ENCODE data around the gene PLEKHG1. TPM values are rescaled to one million over a fixed set of nuclear protein-coding genes. Genes with fewer than 3 reads are reported as not detected.

Gene PLEKHG1
- total and polyA plus RNA-seq, 2 experiments from 2014 or later, result 0.89 to 2.5 TPM

GRCh38 chr6:150610584-150610983 lies 10.9 kb downstream of the PLEKHG1 start (continued):
- no peak for TF ChIP-seq ZNF462 (CRISPR knock-in tag; IDR thresholded peaks at IDR 0.05)
- no peak for TF ChIP-seq REST (IDR thresholded peaks at IDR 0.05; ENCODE audit: unreplicated experiment)
- TF ChIP-seq JUNB (IDR thresholded peaks at IDR 0.05; ENCODE audit: unreplicated experiment), result no peak
- TF ChIP-seq NANOG (IDR thresholded peaks at IDR 0.05; ENCODE audit: borderline replicate concordance), result no peak

GRCh38 chr6:150613269-150613668 lies 13.6 kb downstream of the PLEKHG1 start:
- no peaks in the 10 kb centered on the region for H3K79me2 ChIP-seq (replicated peaks; ENCODE audit: insufficient read depth)
- ATAC-seq (no peak), DNase-seq (ENCODE audit: low spot score) (no peak)
- Mint-ChIP-seq H3K36me3 (ENCODE audit: low read depth) (no peaks in the 10 kb centered on the region), H3K27ac (no peak overlapping the region), H3K27me3 (ENCODE audit: insufficient read depth, low read depth, poor library complexity) (no peaks in the 10 kb centered on the region), H3K4me1 (peaks cover 9% of the 10 kb centered on the region), H3K9me3 (no peaks in the 10 kb centered on the region), H3K4me3 (no peak overlapping the region)
- no peak overlapping the region for H3K4me2 ChIP-seq
- no peaks in the 10 kb centered on the region for H4K20me1 ChIP-seq (replicated peaks; ENCODE audit: insufficient read depth)
- no peaks in the 10 kb centered on the region for H3K36me3 ChIP-seq (ENCODE audit: insufficient read depth)
- H3F3A ChIP-seq (replicated peaks; ENCODE audit: low read depth), result no peaks in the 10 kb centered on the region
- H3K9me2 ChIP-seq (ENCODE audit: insufficient read depth), result 0 out of 2 replicates have a peak, but pooled peaks cover 5% of the 10 kb centered on the region
- TF ChIP-seq NANOG (IDR thresholded peaks at IDR 0.05; ENCODE audit: borderline replicate concordance) (no peak), ZNF331 (CRISPR knock-in tag; IDR thresholded peaks at IDR 0.05; ENCODE audit: low read depth) (no peak), JUNB (IDR thresholded peaks at IDR 0.05; ENCODE audit: unreplicated experiment) (no peak)
- H3K27ac ChIP-seq (ENCODE audit: low read depth), result no peak overlapping the region
- H2AFZ ChIP-seq, result no peak overlapping the region
- no peak overlapping the region for H3K4me3 ChIP-seq
- no peaks in the 10 kb centered on the region for H3K4me1 ChIP-seq (ENCODE audit: insufficient read depth)
- no peaks in the 10 kb centered on the region for H3K27me3 ChIP-seq (ENCODE audit: insufficient read depth)
